Right lobe of liver (tissue), 6 donors: ENCODE measurements around the gene MCL1. TPM values are rescaled to one million over a fixed set of nuclear protein-coding genes. Genes with fewer than 3 reads are reported as not detected.
A peak's percentile ranks its signal among the peaks of the same experiment; 100 is the strongest.

ENCODE experiments used
- ATAC-seq, 4 donors: fragments of 200-7000 bp; cut with Tn5 transposase; one replicate each; pipeline ENCODE4 v1.9.1; 2020; ENCODE audit warnings: mild to moderate bottlenecking in 4 of 4, moderate library complexity in 4 of 4
- DNase-seq, 3 donors: peaks; one replicate each; pipeline ENCODE4 v3.0.0-alpha.2; 2020
- H3K27ac ChIP-seq, 3 donors: fragments of 200-600 bp; one replicate each; pipeline ENCODE4 v1.8.0; 2022
- H3K27me3 ChIP-seq, 2 donors: fragments of 200-600 bp; one replicate each; pipeline ENCODE4 v1.8.0; 2022
- H3K36me3 ChIP-seq, 4 donors: fragments of 200-600 bp; sonication (generic) in 1 of 4; one replicate each; pipeline versions ENCODE4 v1.5.1 to v1.8.0; 2017 to 2022; ENCODE audit warnings: control low read depth in 1 of 4
- H3K4me1 ChIP-seq, 4 donors: fragments of 200-600 bp; sonication (generic) in 1 of 4; one replicate each; pipeline versions ENCODE4 v1.5.1 to v1.8.0; 2017 to 2022; ENCODE audit warnings: control low read depth in 1 of 4
- H3K4me3 ChIP-seq, 3 donors: fragments of 200-600 bp; one replicate each; pipeline ENCODE4 v1.8.0; 2022
- H3K9me3 ChIP-seq, 4 donors: fragments of 200-600 bp; sonication (generic) in 1 of 4; one replicate each; pipeline versions ENCODE4 v1.5.1 to v1.8.0; 2017 to 2022; ENCODE audit warnings: control low read depth in 1 of 4
- POLR2A ChIP-seq: fragments of 450-650 bp; IDR thresholded peaks from one replicate; pipeline ENCODE4 v1.6.1; 2017; ENCODE audit warnings: antibody characterized with exemption, mild to moderate bottlenecking
- WGBS: methylation state at CpG from one replicate; pipeline ENCODE4 v1.1.6; 2018; ENCODE audit warnings: low coverage, low lambda C conversion rate; ENCODE audit not compliant: insufficient coverage; ENCODE audit errors: missing lambda C conversion rate; 5-methylcytosine and 5-hydroxymethylcytosine counted together
- intact Hi-C, 2 donors: fragments of 100-400 bp; cut with DNase I; formaldehyde crosslinking; loops; one replicate each; pipeline versions ENCODE4 v1.11.2 to v1.14.1; 2022
- total RNA-seq, 6 experiments: library from RNA; depleted of rRNA in 2 of 6; stranded (reverse); fragments of >200 nt in 2 of 6; fragmentation: NEBNext Ultra II Directional in 3 of 6; extraction: Animal tissue kit (Norgen Biotek cat#: 25700) in 3 of 6; gene quantifications; one replicate each; pipeline versions ENCODE4 v1.1.0 to v1.2.4, GENCODE V29; 2016 to 2023
- TF ChIP-seq, protein P1 (sequence below), 4 donors: fragments of 200-600 bp in 3 of 4; fragments of 450-650 bp in 1 of 4; IDR thresholded peaks; one replicate each; pipeline versions ENCODE4 v1.5.1 to v1.8.0; 2016 to 2022; ENCODE audit warnings: antibody characterized with exemption in 4 of 4, mild to moderate bottlenecking in 2 of 4
- donor health status: DM: no; HTN: yes; CAD: no.
- donor health status: DM: no; HTN: no; CAD: no.
- donor health status: DM: no; HTN: no; CAD: no.
- donor health status: DM: no; HTN: yes; CAD: no.
- donor health status: DM: no; HTN: yes; CAD: no.

Gene MCL1
- total RNA-seq, 6 experiments from 2014 or later = 83.6 to 266 (median 158) TPM

DNA sequence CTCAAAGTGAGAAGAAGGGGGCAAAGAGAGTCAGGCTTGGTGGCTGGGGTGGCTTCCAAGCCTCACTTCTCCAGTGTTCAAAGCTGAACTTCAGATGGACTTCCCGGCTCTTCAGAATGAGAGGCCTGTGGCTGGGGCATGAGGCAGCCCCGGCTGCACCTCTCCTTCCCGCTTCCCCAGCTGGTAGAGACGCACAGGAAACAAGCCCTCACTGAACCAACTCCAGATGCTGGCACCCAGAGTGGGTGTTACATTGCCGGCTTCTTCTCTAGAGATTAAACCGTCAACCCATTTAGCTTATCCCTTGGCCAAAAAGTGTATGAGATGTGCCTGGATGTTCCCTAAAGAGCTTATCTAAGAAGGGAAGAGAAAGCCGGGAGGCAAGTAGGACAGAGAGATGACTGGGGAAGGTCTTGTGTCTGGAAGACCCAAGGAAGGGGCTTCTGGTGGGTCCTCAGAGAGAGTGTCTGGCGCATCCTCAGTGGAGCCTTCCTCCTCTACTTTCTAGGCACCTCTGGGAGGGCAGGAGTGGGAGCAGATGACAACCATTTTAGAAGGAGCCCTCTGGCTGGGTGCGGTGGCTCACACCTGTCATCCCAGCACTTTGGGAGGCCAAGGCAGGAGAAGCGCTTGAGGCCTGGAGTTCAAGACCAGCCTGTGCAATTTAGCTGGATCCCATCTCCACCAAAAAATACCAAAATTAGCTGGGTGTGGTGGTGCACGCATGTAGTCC is 28.2 kb downstream of the MCL1 start:
- Histone ChIP-seq H3K4me1 (peaks cover 0 to 39% (median 10%) of the 10 kb centered on the region in 4 donors), H3K4me3 (no peak overlapping the region), H3K27ac (peak overlapping the region in 2 of 3 donors; percentile 71 to 89), H3K9me3 (no peaks in the 10 kb centered on the region), H3K36me3 (peaks cover 0 to 6% (median 0%) of the 10 kb centered on the region in 4 donors), H3K27me3 (no peaks in the 10 kb centered on the region)
- intact Hi-C loops = no loop called here
- TF ChIP-seq POLR2A = no peak
- TF ChIP-seq, protein P1, sequence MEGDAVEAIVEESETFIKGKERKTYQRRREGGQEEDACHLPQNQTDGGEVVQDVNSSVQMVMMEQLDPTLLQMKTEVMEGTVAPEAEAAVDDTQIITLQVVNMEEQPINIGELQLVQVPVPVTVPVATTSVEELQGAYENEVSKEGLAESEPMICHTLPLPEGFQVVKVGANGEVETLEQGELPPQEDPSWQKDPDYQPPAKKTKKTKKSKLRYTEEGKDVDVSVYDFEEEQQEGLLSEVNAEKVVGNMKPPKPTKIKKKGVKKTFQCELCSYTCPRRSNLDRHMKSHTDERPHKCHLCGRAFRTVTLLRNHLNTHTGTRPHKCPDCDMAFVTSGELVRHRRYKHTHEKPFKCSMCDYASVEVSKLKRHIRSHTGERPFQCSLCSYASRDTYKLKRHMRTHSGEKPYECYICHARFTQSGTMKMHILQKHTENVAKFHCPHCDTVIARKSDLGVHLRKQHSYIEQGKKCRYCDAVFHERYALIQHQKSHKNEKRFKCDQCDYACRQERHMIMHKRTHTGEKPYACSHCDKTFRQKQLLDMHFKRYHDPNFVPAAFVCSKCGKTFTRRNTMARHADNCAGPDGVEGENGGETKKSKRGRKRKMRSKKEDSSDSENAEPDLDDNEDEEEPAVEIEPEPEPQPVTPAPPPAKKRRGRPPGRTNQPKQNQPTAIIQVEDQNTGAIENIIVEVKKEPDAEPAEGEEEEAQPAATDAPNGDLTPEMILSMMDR (IDR thresholded peaks at IDR 0.05) = no peak
- WGBS = 72% methylated on average over 7 of the region's 11 CpGs
- ATAC-seq (no peak), DNase-seq (peak in 1 of 3 donors; percentile 48)

- Histone ChIP-seq H3K4me3 (peak overlapping the region in 1 of 3 donors; percentile 75), H3K27ac (peak overlapping the region in 2 of 3 donors; percentile 86 to 89), H3K4me1 (peaks cover 0 to 39% (median 10%) of the 10 kb centered on the region in 4 donors), H3K36me3 (no peaks in the 10 kb centered on the region), H3K27me3 (no peaks in the 10 kb centered on the region), H3K9me3 (no peaks in the 10 kb centered on the region)
- intact Hi-C loops = no loop called here
- DNase-seq = peak in 2 of 3 donors; percentile 48 to 51
- no peak for ATAC-seq
- 79% methylated on average over 18 of the region's 22 CpGs for WGBS
- TF ChIP-seq, protein P1 (IDR thresholded peaks at IDR 0.05) = no peak
- TF ChIP-seq POLR2A = no peak
Measured at GRCh38 chr1:150550222-150551050, 29.0 kb downstream of the MCL1 start.

DNA sequence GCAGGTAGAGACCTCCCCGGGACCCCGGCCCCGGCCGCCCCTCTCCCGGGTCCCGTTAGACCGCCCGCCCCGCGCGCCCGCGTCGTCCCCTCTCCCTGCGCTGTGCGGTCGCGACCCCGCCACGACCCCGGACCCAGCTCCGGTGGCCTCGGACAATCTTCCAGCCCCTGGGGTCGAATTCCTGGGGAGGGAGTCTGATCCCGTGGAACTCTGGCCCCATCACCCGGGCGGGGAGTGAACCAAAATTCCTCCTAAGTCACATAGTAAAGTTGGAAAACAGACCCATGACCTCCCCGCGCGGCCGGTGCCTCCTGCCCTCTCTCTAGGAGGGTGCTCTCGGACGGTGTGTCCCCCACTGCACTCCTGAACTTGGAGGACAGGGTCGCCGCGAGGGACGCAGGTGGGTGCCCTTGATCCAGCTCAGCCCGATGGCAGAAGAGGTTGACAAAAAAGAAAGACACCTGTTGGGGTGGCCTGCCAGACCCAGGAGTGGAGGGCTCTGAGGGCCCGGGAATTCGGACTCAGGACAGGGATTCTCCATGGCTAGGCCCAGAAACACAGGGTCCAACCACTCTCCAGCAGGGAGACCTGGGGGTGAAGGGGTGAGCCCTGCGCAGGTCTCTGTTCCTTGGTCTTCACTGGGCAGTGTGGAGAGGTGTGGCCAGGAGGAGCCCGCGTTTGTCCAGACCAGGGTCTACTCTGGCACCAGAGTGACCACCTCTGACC is 29.8 kb downstream of the MCL1 start:
- Histone ChIP-seq H3K36me3 (no peaks in the 10 kb centered on the region), H3K9me3 (no peaks in the 10 kb centered on the region), H3K4me1 (peaks cover 0 to 39% (median 10%) of the 10 kb centered on the region in 4 donors), H3K4me3 (peak overlapping the region; percentile 58 to 83 (median 75)), H3K27ac (peak overlapping the region; percentile 86 to 89 (median 89)), H3K27me3 (no peaks in the 10 kb centered on the region)
- intact Hi-C loops = no loop called here
- peak; percentile 61 to 76 (median 73) for DNase-seq
- 6% methylated on average over 9 of the region's 43 CpGs for WGBS
- ATAC-seq = peak; percentile 8 to 32 (median 21)
- TF ChIP-seq, protein P1 (IDR thresholded peaks at IDR 0.05) = peak in 2 of 4 donors; percentile 10 to 11
- TF ChIP-seq POLR2A = peak; percentile 9
